ENCODE data around the gene SLC35E3. TPM values are rescaled to one million over a fixed set of nuclear protein-coding genes. Genes with fewer than 3 reads are reported as not detected.

SLC35E3 gene
- polyA plus RNA-seq, 2 of the 4 experiments (the other 2 are of a cell fraction) = 5.1 to 22.1 TPM

DNA sequence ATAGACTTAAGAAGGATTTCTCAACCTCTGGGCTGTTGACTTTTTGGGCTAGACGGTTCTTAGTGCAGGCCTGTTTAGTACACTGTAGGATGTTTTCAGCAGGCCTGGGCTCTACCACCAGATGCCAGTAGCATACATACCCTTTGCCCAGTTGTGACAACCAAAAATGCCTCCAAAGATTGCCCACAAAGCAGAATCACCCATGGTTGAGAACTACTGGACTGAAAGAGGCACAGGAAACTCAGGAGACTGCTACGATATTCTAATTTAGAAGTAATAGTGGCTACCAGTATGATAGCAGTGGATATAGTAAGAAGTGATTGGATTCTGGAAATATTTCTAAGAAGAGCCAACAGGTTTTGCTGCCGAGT is 15.5 kb downstream of the SLC35E3 start:
- POLR2A ChIA-PET = no interaction called here
- no peak for FAIRE-seq
- no peak; a peak in 1 of 6 replicates for ATAC-seq

DNA sequence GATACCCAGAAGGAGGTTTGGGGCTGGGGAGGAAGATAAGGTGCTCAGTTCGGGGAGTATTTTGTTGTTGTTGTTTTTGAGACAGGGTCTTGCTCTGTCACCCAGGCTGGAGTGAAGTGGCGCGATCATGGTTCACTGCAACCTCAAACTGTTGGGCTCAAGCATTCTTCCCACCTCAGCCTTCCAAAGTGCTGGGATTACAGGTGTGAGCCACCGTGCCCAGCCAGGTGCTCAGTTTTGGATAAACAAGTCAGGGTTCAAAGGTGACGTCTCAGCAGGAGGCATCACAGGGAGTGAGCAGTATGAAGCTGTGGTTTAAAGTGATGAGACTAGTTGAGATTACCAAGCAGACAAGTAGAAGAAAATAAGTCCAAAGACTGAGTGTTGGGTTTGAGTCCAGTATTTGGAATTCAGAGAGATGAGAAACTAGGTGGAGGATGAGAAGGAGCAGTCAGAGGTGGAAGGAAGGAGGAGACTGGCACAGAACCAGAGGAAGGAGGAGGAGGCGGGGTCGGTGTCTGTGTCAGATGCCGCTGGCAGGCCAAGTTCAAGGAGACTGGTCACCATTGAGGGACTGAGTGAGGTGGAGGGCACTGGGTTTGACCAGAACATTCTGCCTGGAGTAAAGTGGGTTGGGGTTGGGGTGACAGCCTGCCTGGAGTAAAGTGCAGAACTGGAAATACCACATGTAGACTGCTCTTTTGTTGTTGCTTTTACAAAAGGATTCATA is 16.1 kb downstream of the SLC35E3 start:
- no peak for FAIRE-seq
- no peak overlapping the region for H3K4me2 ChIP-seq
- H3K27ac ChIP-seq = no peak overlapping the region
- WGBS (ENCODE audit: missing lambda C conversion rate) = 82% methylated on average over 8 of the region's 8 CpGs
- no peak overlapping the region for H3K4me3 ChIP-seq
- ATAC-seq = peak in 1 of 2 experiments; percentile 39; a peak in 1 of 6 replicates
- no peak for DNase-seq (ENCODE audit: low read depth in 1 of 2, low spot score in 1 of 2)
- ChIA-PET CTCF (no interaction called here), POLR2A (no interaction called here)
- no peaks in the 10 kb centered on the region for H3K4me1 ChIP-seq
- H3K9me3 ChIP-seq = no peaks in the 10 kb centered on the region
- TF ChIP-seq, protein P1, sequence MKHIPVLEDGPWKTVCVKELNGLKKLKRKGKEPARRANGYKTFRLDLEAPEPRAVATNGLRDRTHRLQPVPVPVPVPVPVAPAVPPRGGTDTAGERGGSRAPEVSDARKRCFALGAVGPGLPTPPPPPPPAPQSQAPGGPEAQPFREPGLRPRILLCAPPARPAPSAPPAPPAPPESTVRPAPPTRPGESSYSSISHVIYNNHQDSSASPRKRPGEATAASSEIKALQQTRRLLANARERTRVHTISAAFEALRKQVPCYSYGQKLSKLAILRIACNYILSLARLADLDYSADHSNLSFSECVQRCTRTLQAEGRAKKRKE (CRISPR knock-in tag; IDR thresholded peaks at IDR 0.05; ENCODE audit: low read depth) = no peak
- no peak for TF ChIP-seq NPAS2 (CRISPR knock-in tag; IDR thresholded peaks at IDR 0.05; ENCODE audit: borderline replicate concordance)
- TF ChIP-seq BHLHE40 (IDR thresholded peaks at IDR 0.05; ENCODE audit: low read depth, low read length) = no peak
- no peak for TF ChIP-seq TFCP2L1 (CRISPR knock-in tag; IDR thresholded peaks at IDR 0.05)
- TF ChIP-seq KDM5A (IDR thresholded peaks at IDR 0.05) = no peak
- TF ChIP-seq RNF2 (IDR thresholded peaks at IDR 0.05; ENCODE audit: borderline replicate concordance, low read depth) = no peak
- TF ChIP-seq JUN (IDR thresholded peaks at IDR 0.05) = no peak
- TF ChIP-seq FOSB (CRISPR knock-in tag; IDR thresholded peaks at IDR 0.05) = no peak
- no peak for TF ChIP-seq EHMT2 (IDR thresholded peaks at IDR 0.05; ENCODE audit: low read depth)
- no peak for TF ChIP-seq POLR2AphosphoS2 (conservative IDR thresholded peaks at IDR 0.05; ENCODE audit: low read length)
- TF ChIP-seq NFE2L2 (conservative IDR thresholded peaks at IDR 0.05; ENCODE audit: low read length) = no peak
- no peak for TF ChIP-seq RFX5 (IDR thresholded peaks at IDR 0.05)

More for the DNA sequence above, 15.5 kb downstream of the SLC35E3 start:
- DNase-seq (ENCODE audit: low read depth in 1 of 2, low spot score in 1 of 2) = no peak
- Histone ChIP-seq H3K27ac (no peak overlapping the region), H3K9me3 (no peaks in the 10 kb centered on the region), H3K4me1 (no peaks in the 10 kb centered on the region), H3K4me3 (no peak overlapping the region), H3K4me2 (no peak overlapping the region)
- TF ChIP-seq, protein P2, sequence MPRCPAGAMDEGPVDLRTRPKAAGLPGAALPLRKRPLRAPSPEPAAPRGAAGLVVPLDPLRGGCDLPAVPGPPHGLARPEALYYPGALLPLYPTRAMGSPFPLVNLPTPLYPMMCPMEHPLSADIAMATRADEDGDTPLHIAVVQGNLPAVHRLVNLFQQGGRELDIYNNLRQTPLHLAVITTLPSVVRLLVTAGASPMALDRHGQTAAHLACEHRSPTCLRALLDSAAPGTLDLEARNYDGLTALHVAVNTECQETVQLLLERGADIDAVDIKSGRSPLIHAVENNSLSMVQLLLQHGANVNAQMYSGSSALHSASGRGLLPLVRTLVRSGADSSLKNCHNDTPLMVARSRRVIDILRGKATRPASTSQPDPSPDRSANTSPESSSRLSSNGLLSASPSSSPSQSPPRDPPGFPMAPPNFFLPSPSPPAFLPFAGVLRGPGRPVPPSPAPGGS (IDR thresholded peaks at IDR 0.05) = no peak
- TF ChIP-seq CBX2 (IDR thresholded peaks at IDR 0.05; ENCODE audit: borderline replicate concordance, low read depth) = no peak
- TF ChIP-seq RAD21 (conservative IDR thresholded peaks at IDR 0.05 in 1 of 2, IDR thresholded peaks at IDR 0.05 in 1 of 2) = no peak
- TF ChIP-seq NFE2L2 (conservative IDR thresholded peaks at IDR 0.05; ENCODE audit: low read length) = no peak
- TF ChIP-seq FOSL2 (IDR thresholded peaks at IDR 0.05) = no peak
- TF ChIP-seq FOSL2 (CRISPR knock-in tag; IDR thresholded peaks at IDR 0.05) = no peak
- no peak for TF ChIP-seq EHF (CRISPR knock-in tag; IDR thresholded peaks at IDR 0.05)
- TF ChIP-seq SREBF2 (IDR thresholded peaks at IDR 0.05) = no peak
- TF ChIP-seq HEYL (CRISPR knock-in tag; IDR thresholded peaks at IDR 0.05) = no peak
- no peak for TF ChIP-seq RARB (CRISPR knock-in tag; IDR thresholded peaks at IDR 0.05)
- TF ChIP-seq MYC (IDR thresholded peaks at IDR 0.05; ENCODE audit: borderline replicate concordance, low read length) = no peak
- no peak for TF ChIP-seq KDM1A (IDR thresholded peaks at IDR 0.05; ENCODE audit: low read depth)
- no peak for TF ChIP-seq FOXS1 (CRISPR knock-in tag; IDR thresholded peaks at IDR 0.05)
- TF ChIP-seq, protein P3, sequence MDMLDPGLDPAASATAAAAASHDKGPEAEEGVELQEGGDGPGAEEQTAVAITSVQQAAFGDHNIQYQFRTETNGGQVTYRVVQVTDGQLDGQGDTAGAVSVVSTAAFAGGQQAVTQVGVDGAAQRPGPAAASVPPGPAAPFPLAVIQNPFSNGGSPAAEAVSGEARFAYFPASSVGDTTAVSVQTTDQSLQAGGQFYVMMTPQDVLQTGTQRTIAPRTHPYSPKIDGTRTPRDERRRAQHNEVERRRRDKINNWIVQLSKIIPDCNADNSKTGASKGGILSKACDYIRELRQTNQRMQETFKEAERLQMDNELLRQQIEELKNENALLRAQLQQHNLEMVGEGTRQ (IDR thresholded peaks at IDR 0.05) = no peak
- TF ChIP-seq, protein P1 (CRISPR knock-in tag; IDR thresholded peaks at IDR 0.05; ENCODE audit: low read depth) = no peak
- TF ChIP-seq FOSB (CRISPR knock-in tag; IDR thresholded peaks at IDR 0.05) = no peak
- no peak for TF ChIP-seq NPAS2 (CRISPR knock-in tag; IDR thresholded peaks at IDR 0.05; ENCODE audit: borderline replicate concordance)
- no peak for TF ChIP-seq ZFP36 (IDR thresholded peaks at IDR 0.05; ENCODE audit: borderline replicate concordance, partially characterized antibody)
- no peak for TF ChIP-seq CHD4 (IDR thresholded peaks at IDR 0.05; ENCODE audit: borderline replicate concordance)
- no peak for TF ChIP-seq ESRRA (IDR thresholded peaks at IDR 0.05; ENCODE audit: borderline replicate concordance, low read length)
- no peak for TF ChIP-seq SMC3 (IDR thresholded peaks at IDR 0.05)
- CTCF ChIA-PET = no interaction called here
- 92% methylated on average over 3 of the region's 3 CpGs for WGBS (ENCODE audit: missing lambda C conversion rate)

Data from A549 (cell line).